Muscle of leg (tissue), 11 donors: ENCODE measurements around the gene SAMD11. TPM values are rescaled to one million over a fixed set of nuclear protein-coding genes. Genes with fewer than 3 reads are reported as not detected.
A peak's percentile ranks its signal among the peaks of the same experiment; 100 is the strongest.

Experiments used
- DNase-seq: peaks from one replicate; pipeline ENCODE4 v3.0.0; 2013
- H3K27ac ChIP-seq: one replicate; pipeline ENCODE4 v1.5.1; 2013; ENCODE audit warnings: mild to moderate bottlenecking, low read length, control low read depth
- H3K27me3 ChIP-seq: one replicate; pipeline ENCODE4 v1.6.1; 2013; ENCODE audit warnings: low read length; ENCODE audit not compliant: control insufficient read depth, insufficient read depth
- H3K36me3 ChIP-seq: one replicate; pipeline ENCODE4 v1.6.1; 2013; ENCODE audit warnings: low read length; ENCODE audit not compliant: control insufficient read depth, insufficient read depth
- H3K4me1 ChIP-seq: one replicate; pipeline ENCODE4 v1.6.1; 2013; ENCODE audit warnings: low read length; ENCODE audit not compliant: control insufficient read depth, insufficient read depth
- H3K4me3 ChIP-seq: one replicate; pipeline ENCODE4 v1.5.1; 2013; ENCODE audit warnings: low read length, control low read depth
- H3K9me3 ChIP-seq: replicated peaks from 2 replicates; pipeline ENCODE4 v1.6.1; 2013; ENCODE audit warnings: low read depth, low read length; ENCODE audit not compliant: control insufficient read depth
- whole genome bisulfite sequencing: methylation state at CpG from one replicate; pipeline ENCODE4 v1.1.5; 2013; ENCODE audit warnings: missing lambda C conversion rate; ENCODE audit not compliant: insufficient coverage; 5-methylcytosine and 5-hydroxymethylcytosine counted together
- polyA plus RNA-seq, 8 donors: library from polyadenylated mRNA; unstranded; fragments of 120-200 nt; gene quantifications; one replicate each; pipeline versions ENCODE4 v1.2.1 to v1.2.3, GENCODE V29; 2013; ENCODE audit warnings: inconsistent platforms in 1 of 8, low replicate concordance in 1 of 8; ENCODE audit not compliant: insufficient read length in 8 of 8, insufficient read depth in 1 of 8
- total RNA-seq: library from RNA; stranded (reverse); fragments of 120-200 nt; gene quantifications from one replicate; pipeline ENCODE4 v1.2.4, GENCODE V29; 2013

Gene SAMD11
- total and polyA plus RNA-seq, 9 donors: 2.4 to 9.2 (median 6.3) TPM

GRCh38 chr1:924656-925560, 1.2 kb downstream of the SAMD11 start:
- Histone ChIP-seq H3K27me3 (peaks cover 89% of the 10 kb centered on the region), H3K4me3 (peak overlapping the region; percentile 35), H3K4me1 (peaks cover 34% of the 10 kb centered on the region), H3K36me3 (no peaks in the 10 kb centered on the region), H3K27ac (no peak overlapping the region), H3K9me3 (no peaks in the 10 kb centered on the region)
- DNase-seq: peak; percentile 54
- WGBS: under 1% methylated on average over 116 of the region's 120 CpGs

- no peaks in the 10 kb centered on the region for H3K9me3 ChIP-seq
- peaks cover 25% of the 10 kb centered on the region for H3K4me1 ChIP-seq
- no peak for DNase-seq
- peaks cover 89% of the 10 kb centered on the region for H3K27me3 ChIP-seq
- no peaks in the 10 kb centered on the region for H3K36me3 ChIP-seq
- no peak overlapping the region for H3K4me3 ChIP-seq
- WGBS: 4% methylated on average over 51 of the region's 65 CpGs
- no peak overlapping the region for H3K27ac ChIP-seq
Measured at GRCh38 chr1:925561-926421, 2.1 kb downstream of the SAMD11 start.

- H3K27ac ChIP-seq: no peak overlapping the region
- peaks cover 89% of the 10 kb centered on the region for H3K27me3 ChIP-seq
- H3K4me1 ChIP-seq: peaks cover 17% of the 10 kb centered on the region
- H3K36me3 ChIP-seq: no peaks in the 10 kb centered on the region
- 37% methylated on average over 5 of the region's 9 CpGs for WGBS
- DNase-seq: no peak
- H3K4me3 ChIP-seq: no peak overlapping the region
- no peaks in the 10 kb centered on the region for H3K9me3 ChIP-seq
Measured at GRCh38 chr1:927234-927633, 3.5 kb downstream of the SAMD11 start.

- no peak for DNase-seq
- no peaks in the 10 kb centered on the region for H3K36me3 ChIP-seq
- 60% methylated on average over 4 of the region's 10 CpGs for WGBS
- no peaks in the 10 kb centered on the region for H3K9me3 ChIP-seq
- H3K27ac ChIP-seq: no peak overlapping the region
- H3K27me3 ChIP-seq: peaks cover 89% of the 10 kb centered on the region
- no peak overlapping the region for H3K4me3 ChIP-seq
- H3K4me1 ChIP-seq: peaks cover 16% of the 10 kb centered on the region
Measured at GRCh38 chr1:927748-928147, 4.0 kb downstream of the SAMD11 start.

- Histone ChIP-seq H3K27ac (no peak overlapping the region), H3K9me3 (no peaks in the 10 kb centered on the region), H3K27me3 (peaks cover 90% of the 10 kb centered on the region), H3K4me3 (no peak overlapping the region), H3K4me1 (peaks cover 8% of the 10 kb centered on the region), H3K36me3 (no peaks in the 10 kb centered on the region)
- 77% methylated on average over 26 of the region's 40 CpGs for WGBS
- no peak for DNase-seq
Measured at GRCh38 chr1:928825-929661, 5.3 kb downstream of the SAMD11 start.

GRCh38 chr1:929712-930632, 6.2 kb downstream of the SAMD11 start:
- Histone ChIP-seq H3K27me3 (peaks cover 86% of the 10 kb centered on the region), H3K36me3 (no peaks in the 10 kb centered on the region), H3K27ac (no peak overlapping the region), H3K4me3 (no peak overlapping the region), H3K4me1 (peaks cover 8% of the 10 kb centered on the region), H3K9me3 (no peaks in the 10 kb centered on the region)
- 79% methylated on average over 30 of the region's 40 CpGs for WGBS
- no peak for DNase-seq

GRCh38 chr1:930633-931138, 7.0 kb downstream of the SAMD11 start:
- 61% methylated on average over 12 of the region's 18 CpGs for WGBS
- H3K27me3 ChIP-seq: peaks cover 86% of the 10 kb centered on the region
- no peak overlapping the region for H3K27ac ChIP-seq
- peaks cover 12% of the 10 kb centered on the region for H3K4me1 ChIP-seq
- no peaks in the 10 kb centered on the region for H3K36me3 ChIP-seq
- no peak overlapping the region for H3K4me3 ChIP-seq
- DNase-seq: no peak
- H3K9me3 ChIP-seq: no peaks in the 10 kb centered on the region

- Histone ChIP-seq H3K9me3 (no peaks in the 10 kb centered on the region), H3K4me1 (peaks cover 14% of the 10 kb centered on the region), H3K36me3 (no peaks in the 10 kb centered on the region), H3K4me3 (no peak overlapping the region), H3K27me3 (peaks cover 86% of the 10 kb centered on the region), H3K27ac (no peak overlapping the region)
- DNase-seq: no peak
- 58% methylated on average over 12 of the region's 15 CpGs for WGBS
Measured at GRCh38 chr1:931380-932172, 7.9 kb downstream of the SAMD11 start.
